Stimulated activated CD8-positive, alpha-beta memory T cell treated with anti-CD3 and anti-CD28 coated beads, Interleukin-7, amount 100 ng/mL, for 4 hours (primary cell): ENCODE results near the gene PAEP.

Experiments
- DNase-seq, 2 donors: peaks; one replicate each; pipeline ENCODE4 v3.0.0-alpha.2; 2020; ENCODE audit warnings: low read depth in 2 of 2

Gene PAEP

GRCh38 chr9:135551031-135551430 lies 10.5 kb upstream of the PAEP start:
- DNase-seq, result no peak

DNA sequence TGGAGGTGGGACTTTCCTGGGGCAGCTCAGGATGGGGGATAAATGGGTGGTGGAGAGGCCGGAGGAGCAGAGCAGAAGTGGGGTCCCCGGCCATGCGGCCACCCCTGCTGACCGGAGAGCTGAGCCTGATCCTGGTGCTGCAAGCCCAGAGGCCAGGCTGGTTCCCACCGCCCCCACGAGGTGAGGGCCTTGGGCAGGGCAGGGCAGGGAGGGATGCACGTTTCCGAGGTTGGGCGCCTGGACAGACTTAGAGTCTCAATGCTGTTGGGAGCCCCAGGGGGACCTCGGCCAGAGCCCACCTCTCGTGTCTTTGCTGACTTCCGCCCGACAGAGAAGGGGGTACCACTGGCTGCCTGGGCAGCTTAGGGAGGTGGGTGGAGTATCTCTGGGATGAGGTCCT lies 10.1 kb upstream of the PAEP start:
- DNase-seq, result no peak

DNA sequence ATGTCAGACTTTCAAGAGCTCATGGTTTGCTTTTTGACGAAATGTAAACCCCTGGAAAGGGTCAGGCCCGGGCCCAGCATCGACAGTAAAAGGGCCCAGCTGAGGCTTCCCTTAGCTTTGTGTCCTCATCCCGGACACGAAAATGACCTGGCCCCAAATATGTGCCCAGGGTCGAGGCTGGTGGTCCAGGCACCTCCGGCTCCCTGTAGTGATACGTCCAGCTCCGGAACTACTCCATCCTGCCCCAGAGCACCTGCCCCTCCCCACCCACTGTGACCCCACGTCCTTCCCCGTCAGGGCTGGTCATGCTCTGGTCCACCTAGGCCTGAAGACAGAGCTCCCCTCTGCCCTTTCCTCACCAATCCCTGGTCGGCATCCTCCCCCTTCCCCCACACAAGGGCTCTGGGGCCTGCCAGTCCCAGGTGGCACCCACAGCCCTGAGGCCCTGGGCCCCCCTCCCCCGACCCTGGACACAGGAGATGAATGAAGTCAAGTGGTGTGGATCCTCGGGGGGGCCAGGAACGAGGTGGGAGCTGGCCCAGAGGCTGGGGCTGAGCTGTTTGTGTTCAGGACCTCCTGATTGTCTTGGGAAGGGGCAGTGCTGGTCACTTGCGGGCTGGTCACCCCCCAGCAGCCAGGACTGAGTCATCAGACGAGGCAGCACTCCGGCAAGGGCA lies 9.4 kb upstream of the PAEP start:
- no peak for DNase-seq

DNA sequence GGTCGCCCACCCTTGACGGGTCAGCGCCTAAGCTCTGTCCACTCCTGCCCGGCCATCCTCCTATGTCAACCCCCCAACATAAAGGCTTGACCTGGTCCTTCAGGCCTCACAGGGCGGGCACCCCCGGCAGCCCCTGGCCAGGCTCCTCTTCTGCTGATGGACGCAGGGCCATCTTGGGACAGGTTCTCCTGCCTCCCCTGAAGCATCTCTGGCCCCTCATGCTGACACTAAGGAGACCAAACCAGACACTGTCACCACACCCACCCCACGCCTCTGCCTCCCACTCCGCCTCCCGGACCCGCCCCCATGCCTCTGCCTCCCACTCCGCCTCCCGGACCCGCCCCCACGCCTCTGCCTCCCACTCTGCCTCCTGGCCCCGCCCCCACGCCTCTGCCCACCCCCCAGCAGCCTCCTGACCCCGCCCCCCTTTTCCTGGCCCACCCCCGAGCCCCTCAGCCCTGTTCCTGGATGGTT lies 8.8 kb upstream of the PAEP start:
- DNase-seq, result no peak

GRCh38 chr9:135554718-135555117 lies 6.8 kb upstream of the PAEP start:
- DNase-seq, result no peak

DNA sequence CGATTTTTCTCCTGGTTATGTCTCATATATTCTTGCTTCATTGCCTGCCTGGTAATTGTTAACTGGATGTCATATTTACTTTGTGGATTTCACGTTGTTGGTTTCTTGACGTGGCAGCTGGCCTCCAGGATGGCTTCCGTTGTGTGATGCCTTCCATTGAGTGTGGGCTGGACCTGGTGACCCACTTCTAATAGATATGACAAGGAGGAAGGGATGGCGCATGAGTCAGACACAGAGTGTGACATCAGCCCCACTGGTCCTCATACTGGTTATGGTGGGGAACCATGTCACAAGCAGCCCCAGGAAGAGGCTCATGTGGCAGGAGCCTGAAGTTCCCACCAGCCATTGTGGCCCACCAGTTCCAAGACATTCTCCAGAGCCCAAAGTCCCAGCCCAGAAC lies 6.4 kb upstream of the PAEP start:
- DNase-seq, result no peak

DNA sequence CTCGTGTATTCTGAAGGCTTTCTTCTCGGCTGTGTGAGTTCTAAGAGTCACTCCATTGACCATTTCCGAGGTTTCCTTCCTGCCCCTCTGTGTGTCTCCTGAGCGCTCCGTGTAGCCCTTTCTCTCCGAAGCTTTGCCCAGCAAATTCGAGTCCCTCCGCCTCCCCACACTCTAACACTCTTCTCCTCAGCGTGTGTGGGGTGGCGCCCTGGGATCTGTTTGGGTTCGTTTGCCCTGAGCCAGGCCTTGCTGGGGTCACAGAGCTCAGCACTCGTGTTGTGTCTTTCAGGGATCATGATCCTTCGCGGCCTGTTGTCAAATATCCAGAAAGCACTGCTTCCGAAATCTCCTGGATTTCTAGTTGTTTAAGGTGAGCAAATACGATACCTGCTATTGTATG lies 5.6 kb upstream of the PAEP start:
- DNase-seq, result no peak

DNA sequence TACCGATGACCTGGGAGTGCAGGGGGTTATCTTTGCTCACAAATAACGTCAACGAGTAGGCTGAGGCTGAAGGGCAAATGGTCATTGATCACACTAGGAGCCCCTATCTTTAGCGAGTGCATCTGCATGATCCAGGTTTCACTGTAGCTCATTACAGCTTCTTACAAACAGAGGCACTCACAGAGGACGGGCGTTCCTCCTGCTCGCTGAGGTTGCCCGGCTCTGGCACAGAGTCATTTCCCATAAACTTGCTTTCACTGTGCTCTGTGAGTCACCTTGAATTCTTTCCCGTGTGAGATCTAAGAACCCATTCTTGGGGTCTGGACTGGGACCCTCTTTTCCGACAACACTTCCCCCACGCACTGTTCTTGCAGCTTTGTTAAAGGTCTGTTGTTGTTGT lies 1.9 kb upstream of the PAEP start:
- DNase-seq, result no peak

DNA sequence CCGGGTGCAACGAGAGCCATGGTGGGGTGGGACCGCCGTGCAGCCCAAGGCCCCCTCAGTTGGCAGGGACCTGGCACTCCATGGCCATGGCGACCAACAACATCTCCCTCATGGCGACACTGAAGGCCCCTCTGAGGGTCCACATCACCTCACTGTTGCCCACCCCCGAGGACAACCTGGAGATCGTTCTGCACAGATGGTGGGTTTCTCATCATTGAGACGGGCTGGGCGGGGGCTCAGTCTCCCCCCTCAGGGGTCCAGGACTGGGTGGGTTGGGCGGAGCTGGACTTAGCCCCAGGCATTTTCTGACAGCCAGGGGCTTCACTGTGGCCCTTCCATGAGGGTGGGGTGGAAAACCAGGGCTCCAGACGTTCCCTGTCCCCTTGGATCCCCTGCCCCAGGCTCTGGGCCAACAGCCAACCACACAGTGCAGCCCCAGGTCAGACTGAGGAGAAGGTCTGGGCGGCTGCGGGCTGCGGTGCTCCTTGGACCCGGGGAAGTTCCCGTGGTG lies 734 bp downstream of the PAEP start:
- no peak for DNase-seq

DNA sequence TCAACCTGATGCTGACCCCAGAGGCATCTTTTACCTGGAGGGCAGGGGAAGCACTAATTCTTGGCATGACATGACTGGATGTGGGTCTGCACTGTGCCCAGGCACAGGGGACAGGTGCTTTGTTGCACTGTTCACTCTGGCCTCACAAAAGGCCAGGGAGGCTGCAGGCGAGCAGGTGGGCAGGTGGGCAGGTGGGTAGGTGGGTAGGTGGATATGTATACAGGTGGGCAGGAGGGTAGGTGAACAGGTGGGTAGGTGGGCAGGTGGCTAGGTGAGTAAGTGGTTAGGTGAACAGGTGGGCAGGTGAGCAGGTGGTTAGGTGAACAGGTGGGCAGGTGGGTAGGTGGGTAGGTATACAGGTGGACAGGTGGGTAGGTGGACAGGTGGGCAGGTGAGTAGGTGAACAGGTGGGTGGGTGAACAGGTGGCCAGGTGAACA lies 1.5 kb downstream of the PAEP start:
- no peak for DNase-seq

DNA sequence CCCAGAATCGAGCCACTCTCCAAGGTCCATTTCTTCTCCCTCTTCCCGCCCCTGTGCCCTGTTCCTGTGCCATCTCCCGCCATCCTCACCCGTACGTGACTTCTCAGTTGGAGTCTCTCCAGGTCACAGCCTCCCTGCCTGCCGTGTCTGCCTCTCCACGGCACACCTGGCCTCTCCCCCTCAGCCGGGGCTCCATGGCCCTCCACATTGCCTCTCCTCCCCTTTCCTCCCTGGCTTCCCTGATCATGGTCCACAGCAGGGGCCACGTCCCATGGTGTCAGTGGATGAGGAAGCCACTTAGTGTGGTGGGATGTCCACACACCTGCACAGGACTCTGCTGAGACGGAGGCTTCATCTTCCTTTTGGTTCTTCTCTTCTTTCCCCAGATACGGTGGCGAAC lies 2.3 kb downstream of the PAEP start:
- DNase-seq, result no peak

GRCh38 chr9:135565141-135565628 lies 3.6 kb downstream of the PAEP start:
- no peak for DNase-seq

DNA sequence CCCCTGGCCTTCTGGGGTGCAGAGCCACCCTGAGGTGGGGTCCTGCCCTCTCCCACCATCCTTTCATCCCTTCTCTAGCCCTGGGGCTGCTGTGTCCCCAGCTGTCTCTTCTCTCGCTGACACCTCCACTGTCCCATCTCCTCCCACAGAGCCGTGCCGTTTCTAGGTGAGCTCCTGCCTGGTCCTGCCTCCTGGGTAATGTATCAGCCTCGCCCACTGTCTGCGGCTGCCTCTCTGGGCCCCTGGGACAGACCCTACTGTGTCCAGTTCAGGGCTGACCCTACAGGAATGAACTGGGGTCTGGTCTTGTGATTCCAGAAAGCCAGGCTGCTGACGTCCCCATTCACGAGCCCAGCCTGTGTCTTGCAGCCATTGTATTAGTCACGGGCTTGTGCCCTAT lies 4.1 kb downstream of the PAEP start:
- DNase-seq, result no peak

- no peak for DNase-seq
Observed at GRCh38 chr9:135566552-135566951, 5.0 kb downstream of the PAEP start.

- DNase-seq, result no peak
Observed at GRCh38 chr9:135567311-135567710, 5.8 kb downstream of the PAEP start.

- no peak for DNase-seq
Observed at GRCh38 chr9:135568026-135568425, 6.5 kb downstream of the PAEP start.

GRCh38 chr9:135570456-135570855 lies 8.9 kb downstream of the PAEP start:
- no peak for DNase-seq

DNA sequence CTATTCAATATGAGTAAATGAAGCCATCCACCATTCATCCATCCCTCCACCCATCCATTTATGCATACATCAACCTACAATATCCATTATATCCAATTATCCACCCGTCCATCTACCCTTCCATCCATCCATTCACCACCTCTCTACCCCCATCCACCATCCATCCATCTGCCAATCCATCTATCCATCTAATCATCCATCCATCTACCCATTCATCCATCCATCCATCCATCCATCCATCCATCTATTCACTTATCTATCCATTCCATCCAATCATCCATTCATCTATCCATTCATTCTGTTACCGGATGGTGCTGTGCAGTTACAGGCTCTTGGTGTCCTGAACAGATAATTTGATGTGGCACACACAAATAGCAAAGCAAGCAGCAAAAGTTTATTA lies 10.7 kb downstream of the PAEP start:
- no peak for DNase-seq

DNA sequence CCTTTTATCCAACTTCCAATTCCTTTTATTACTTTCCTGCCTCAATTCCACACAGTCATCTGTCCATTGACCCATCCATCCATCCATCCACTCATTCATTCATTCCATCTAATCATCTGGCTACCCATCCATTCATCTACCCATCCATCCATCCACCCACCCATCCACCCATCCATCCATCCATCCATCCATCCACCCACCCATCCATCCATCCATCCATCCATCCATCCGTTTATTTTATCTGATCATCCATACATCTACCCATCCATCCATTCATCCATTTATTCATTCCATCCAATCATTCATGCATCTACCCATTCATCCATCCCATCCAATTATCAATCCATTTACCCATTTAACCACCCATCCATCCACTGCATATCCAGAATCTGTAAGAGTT lies 11.6 kb downstream of the PAEP start:
- no peak for DNase-seq

GRCh38 chr9:135574331-135574730 lies 12.8 kb downstream of the PAEP start:
- DNase-seq, result no peak

DNA sequence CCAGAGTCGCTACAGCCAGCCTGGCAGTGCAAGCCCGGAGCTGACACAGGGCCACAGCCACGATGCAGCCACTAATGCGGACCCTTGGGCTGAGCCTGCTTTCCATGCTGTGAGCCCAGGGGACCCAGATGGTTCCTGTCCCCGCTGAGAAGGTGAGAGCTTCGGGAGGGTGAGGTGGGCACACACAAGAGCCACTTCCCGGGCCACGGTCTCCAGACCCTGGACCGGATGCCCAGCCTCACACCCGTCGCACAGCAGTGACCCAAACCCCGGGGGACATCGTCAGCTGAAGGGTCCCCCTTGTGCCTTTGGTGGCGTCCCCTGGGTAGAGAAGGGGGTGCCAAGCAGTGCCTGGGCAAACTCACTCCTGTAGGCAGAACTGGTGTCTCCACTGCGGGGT lies 13.4 kb downstream of the PAEP start:
- no peak for DNase-seq

GRCh38 chr9:135575995-135576631 lies 14.6 kb downstream of the PAEP start:
- DNase-seq, result no peak

GRCh38 chr9:135577256-135577655 lies 15.7 kb downstream of the PAEP start:
- DNase-seq, result no peak
